GM19397 (cell line): ENCODE results near the gene PRAMEF18.
"Not testable (repeated sequence)": the region's sequence is repeated elsewhere in the genome, so short reads cannot be mapped to it uniquely, and the experiment has no call there.

Source experiments
- ATAC-seq: cut with Tn5 transposase; IDR thresholded peaks from one replicate; pipeline ENCODE4 v1.9.1; 2021; ENCODE audit warnings: mild to moderate bottlenecking, moderate library complexity; ENCODE audit not compliant: unreplicated experiment

The PRAMEF18 gene

GRCh38 chr1:13216619-13217018, 9.3 kb downstream of the PRAMEF18 start:
- ATAC-seq, result not testable (repeated sequence)

GRCh38 chr1:13208712-13209111, 17.2 kb downstream of the PRAMEF18 start:
- ATAC-seq, result not testable (repeated sequence)

DNA sequence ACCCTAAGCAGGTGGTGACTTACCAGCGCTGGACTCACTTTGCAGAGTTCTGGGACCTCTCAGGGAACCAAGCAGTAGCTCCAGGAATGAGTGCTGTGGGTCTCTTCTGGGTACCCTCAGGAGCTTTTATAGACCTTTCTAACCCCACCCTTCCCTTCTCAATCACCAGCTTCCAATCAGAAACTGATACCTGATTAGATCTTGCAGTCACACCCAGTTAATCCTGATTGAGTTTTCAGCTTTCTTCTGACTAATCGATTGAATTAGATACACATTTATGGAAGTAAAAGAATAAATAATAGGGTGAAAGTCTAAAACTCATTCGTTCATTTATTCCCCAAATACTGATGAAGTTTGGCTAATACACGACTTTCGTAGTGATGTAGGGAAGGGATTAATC, 24.6 kb downstream of the PRAMEF18 start, which contains the start of gene PRAMEF13:
Gene PRAMEF13 (minus strand): TSS at position 101 of the 400 bp plus-strand sequence. CDS start 1,820 bp downstream, outside the sequence.
- not testable (repeated sequence) for ATAC-seq
